ENCODE data around the gene ANO1.

The ANO1 gene

GRCh38 chr11:70220920-70221319 is 142.8 kb downstream of the ANO1 start:
- no peak for DNase-seq

- no peak for DNase-seq
Measured at GRCh38 chr11:70225681-70226177, 147.6 kb downstream of the ANO1 start.

DNA sequence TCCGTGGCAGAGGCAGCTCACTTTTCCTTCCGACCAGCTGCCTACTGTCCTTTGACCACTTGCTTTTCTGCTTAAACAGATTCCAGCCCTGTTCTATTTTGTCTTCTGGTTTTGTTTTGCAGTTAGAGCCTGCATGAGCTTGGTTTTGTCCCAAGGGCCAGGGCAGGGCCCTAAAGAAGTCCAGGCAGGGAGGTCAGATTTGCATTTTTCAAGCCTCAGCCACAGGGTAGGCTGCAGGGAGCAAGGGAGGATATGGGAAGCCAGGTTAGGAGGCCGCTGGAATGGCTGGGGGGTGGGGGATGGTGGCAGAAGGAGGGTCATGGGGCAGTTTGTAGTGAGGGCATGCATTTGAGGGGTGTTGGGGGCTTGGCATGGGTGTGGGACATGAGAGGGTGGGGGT is 148.1 kb downstream of the ANO1 start:
- DNase-seq: no peak

DNA sequence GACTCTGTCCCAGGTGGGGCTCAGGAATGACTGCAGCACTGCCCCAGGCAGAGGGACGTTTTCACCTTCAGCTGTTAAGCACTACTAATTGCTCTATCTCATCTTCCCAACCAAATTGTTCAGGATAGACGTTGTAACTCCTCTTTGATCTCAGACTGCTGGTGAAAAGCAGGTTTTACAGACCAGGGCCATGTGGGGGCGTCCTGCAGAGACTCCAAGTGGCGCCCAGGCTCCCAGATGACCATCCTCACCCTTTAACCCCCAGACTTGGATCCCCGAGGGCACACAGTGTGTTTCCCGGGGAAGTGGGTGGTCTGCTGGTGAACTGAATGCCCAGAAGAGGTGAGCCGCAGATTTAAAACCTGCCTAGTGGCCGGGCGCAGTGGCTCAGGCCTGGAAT is 148.8 kb downstream of the ANO1 start:
- no peak for DNase-seq

DNA sequence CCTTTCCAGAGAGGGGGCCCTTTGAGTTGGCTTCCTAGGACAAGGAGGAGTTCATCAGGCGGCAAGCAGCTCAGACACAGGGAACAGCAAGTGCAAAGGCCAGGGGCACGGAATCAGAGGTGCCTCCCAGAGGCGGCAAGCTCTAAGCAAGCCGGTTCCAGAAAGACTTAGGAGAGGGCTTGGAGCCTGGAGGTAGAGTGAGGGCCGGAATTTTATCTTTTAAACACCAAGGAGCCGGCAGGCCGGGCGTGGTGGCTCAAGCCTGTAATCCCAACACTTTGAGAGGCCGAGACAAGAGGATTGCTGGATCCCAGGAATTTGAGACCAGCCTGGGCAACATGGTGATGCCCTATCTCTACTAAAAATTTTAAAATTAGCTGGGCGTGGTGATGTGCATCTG is 151.6 kb downstream of the ANO1 start:
- DNase-seq: no peak

DNA sequence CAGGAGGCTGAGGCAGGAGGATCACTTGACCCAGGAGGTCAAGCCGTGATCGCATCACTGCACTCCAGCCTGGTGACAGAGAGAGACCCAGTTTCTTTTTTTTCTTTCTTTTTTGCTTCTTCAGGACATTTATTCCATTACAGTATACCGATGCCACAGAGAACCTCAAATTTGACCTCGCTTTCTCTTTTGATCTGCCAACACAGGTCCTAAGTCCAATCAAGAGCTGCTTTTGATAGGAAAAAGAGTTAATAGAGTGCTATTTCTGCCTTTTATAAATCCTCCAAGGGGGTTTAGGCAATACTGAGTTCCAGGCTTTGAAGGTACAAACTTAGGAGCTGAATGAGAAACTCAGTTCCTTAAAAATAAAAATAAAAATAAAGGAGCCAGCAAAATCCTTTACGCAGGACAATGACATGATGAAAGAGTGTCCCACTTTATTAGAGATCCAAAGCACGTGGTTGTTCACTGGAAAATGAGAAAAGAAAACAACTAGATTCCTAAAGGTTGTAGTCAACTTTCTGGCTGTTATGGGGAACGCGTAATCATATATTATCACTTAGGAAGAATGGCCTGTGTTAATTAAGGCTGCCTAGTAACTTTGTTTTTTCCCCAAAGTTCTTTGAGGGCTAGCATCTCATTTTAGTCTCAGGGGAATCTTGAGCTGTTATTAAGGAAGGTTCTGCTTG is 152.2 kb downstream of the ANO1 start:
- no peak for DNase-seq

DNA sequence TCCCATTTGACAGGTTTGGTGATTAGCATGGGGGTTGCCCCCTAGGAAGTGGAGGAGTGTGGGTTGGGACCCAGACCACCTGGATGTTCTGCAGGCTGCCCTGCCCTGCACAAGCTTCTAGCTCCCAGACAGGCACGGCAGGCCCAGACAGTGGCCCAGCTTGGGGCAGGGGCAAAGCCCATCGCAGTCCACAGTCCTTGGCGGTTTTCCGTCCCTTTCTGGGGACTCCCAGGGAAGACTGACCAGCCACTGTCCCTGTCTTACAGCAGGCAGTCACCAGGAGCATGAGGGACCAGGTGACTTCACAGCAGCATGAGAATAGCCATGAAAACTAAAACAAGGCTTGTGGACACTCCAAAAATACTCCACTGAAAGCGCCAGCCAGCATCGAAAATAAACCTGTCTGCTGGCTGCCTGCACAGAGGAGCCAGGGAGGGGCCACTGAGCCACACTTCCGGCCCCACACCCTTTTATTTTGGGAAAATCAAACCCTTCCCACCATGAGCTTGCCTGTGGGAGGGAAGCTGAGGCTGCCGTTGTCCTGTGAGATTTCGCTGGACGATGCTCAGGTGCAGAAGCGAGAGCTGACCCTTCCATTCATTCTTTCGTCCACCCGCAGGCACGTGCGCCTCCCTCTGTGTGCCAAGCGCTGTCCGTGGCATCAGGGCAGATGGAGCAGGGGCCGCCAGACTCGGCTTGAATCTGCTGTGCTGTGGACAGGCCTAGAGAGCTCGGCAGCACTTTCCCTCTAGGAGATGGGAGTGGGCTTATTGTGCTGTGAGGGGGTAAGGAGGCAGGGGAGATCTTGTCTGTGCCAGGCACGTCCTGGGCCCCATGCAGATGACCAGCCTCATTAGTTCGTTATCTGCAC is 153.0 kb downstream of the ANO1 start:
- no peak for DNase-seq

DNA sequence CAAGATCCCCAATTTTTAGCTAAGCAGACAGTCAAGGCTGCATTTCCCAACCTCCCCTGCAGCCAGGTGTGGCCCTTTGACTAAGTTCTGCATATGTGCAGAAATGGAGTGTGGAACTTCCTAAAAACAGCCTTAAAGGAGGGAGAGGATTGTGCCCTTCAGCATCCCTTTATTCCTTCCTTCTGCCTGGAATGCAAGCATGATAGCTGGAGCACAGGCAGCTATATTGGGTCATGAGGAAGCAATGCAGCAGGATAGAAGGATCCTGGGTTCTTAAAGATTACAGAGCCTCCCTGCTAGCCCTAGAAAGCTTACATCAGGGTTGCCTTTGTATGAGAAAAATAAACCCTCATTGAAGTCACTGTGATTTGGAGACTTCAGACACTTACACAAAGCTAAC is 154.9 kb downstream of the ANO1 start:
- no peak for DNase-seq

GRCh38 chr11:70233511-70233934 is 155.4 kb downstream of the ANO1 start:
- DNase-seq: no peak

GRCh38 chr11:70233962-70234361 is 155.8 kb downstream of the ANO1 start:
- DNase-seq: no peak

Data from cortex of kidney (tissue), 1 donor.